COLO668 (cell line): ENCODE data around the gene KCNIP3.

Source experiments
- DNase-seq: peaks from one replicate; lab custom pipeline; 2025; ENCODE audit not compliant: unreplicated experiment; lab: John Stamatoyannopoulos, UW

Gene KCNIP3

GRCh38 chr2:95274291-95275150 is 22.6 kb upstream of the KCNIP3 start, which contains the start of gene PROM2:
PROM2 (plus strand) TSS chr2:95274449; CDS start chr2:95274586, 137 bp downstream.
- DNase-seq = peak; percentile 59

GRCh38 chr2:95275151-95275515 is 22.0 kb upstream of the KCNIP3 start:
- no peak for DNase-seq

- no peak for DNase-seq
Measured at GRCh38 chr2:95275601-95276243, 21.4 kb upstream of the KCNIP3 start.

- DNase-seq = no peak
Measured at GRCh38 chr2:95276244-95276887, 20.8 kb upstream of the KCNIP3 start.

GRCh38 chr2:95276888-95277245 is 20.3 kb upstream of the KCNIP3 start:
- DNase-seq = no peak

GRCh38 chr2:95277246-95277906 is 19.8 kb upstream of the KCNIP3 start:
- DNase-seq = peak; percentile 13

GRCh38 chr2:95278051-95278471 is 19.1 kb upstream of the KCNIP3 start:
- DNase-seq = no peak

GRCh38 chr2:95278637-95279225 is 18.4 kb upstream of the KCNIP3 start:
- DNase-seq = no peak

- DNase-seq = no peak
Measured at GRCh38 chr2:95279435-95280035, 17.6 kb upstream of the KCNIP3 start.

- DNase-seq = no peak
Measured at GRCh38 chr2:95281071-95281470, 16.1 kb upstream of the KCNIP3 start.

GRCh38 chr2:95281786-95282185 is 15.4 kb upstream of the KCNIP3 start:
- no peak for DNase-seq

- DNase-seq = no peak
Measured at GRCh38 chr2:95282458-95282857, 14.7 kb upstream of the KCNIP3 start.

- no peak for DNase-seq
Measured at GRCh38 chr2:95283562-95283961, 13.6 kb upstream of the KCNIP3 start.

- no peak for DNase-seq
Measured at GRCh38 chr2:95284886-95285541, 12.1 kb upstream of the KCNIP3 start.

GRCh38 chr2:95285542-95285932 is 11.6 kb upstream of the KCNIP3 start:
- no peak for DNase-seq

- DNase-seq = no peak
Measured at GRCh38 chr2:95287336-95287735, 9.8 kb upstream of the KCNIP3 start.

GRCh38 chr2:95287806-95288205 is 9.3 kb upstream of the KCNIP3 start:
- DNase-seq = peak; percentile 73

GRCh38 chr2:95289253-95289652 is 7.9 kb upstream of the KCNIP3 start:
- DNase-seq = peak; percentile 22

- no peak for DNase-seq
Measured at GRCh38 chr2:95291222-95291621, 5.9 kb upstream of the KCNIP3 start.

GRCh38 chr2:95292623-95293260 is 4.4 kb upstream of the KCNIP3 start:
- DNase-seq = peak; percentile 18
